ENCODE results near the gene PDSS2. TPM values are rescaled to one million over a fixed set of nuclear protein-coding genes. Genes with fewer than 3 reads are reported as not detected.

PDSS2 gene
- total RNA-seq, 1 donor from 2014 or later, result 19.7 TPM

GRCh38 chr6:107331409-107332386, 127.7 kb downstream of the PDSS2 start:
- Histone ChIP-seq H3K27me3 (ENCODE audit: low read depth) (no peaks in the 10 kb centered on the region), H3K4me1 (no peaks in the 10 kb centered on the region), H3K36me3 (no peaks in the 10 kb centered on the region), H3K4me3 (no peak overlapping the region), H3K9me3 (replicated peaks) (no peaks in the 10 kb centered on the region), H3K27ac (replicated peaks) (no peak overlapping the region)
- intact Hi-C loops (cut with micrococcal nuclease), result no loop called here
- no peak for DNase-seq
- TF ChIP-seq CTCF (IDR thresholded peaks at IDR 0.05; ENCODE audit: borderline replicate concordance), result no peak

GRCh38 chr6:107330168-107330567, 129.2 kb downstream of the PDSS2 start:
- no peaks in the 10 kb centered on the region for H3K27me3 ChIP-seq (ENCODE audit: low read depth)
- intact Hi-C loops (cut with micrococcal nuclease), result no loop called here
- no peak for TF ChIP-seq CTCF (IDR thresholded peaks at IDR 0.05; ENCODE audit: borderline replicate concordance)
- no peaks in the 10 kb centered on the region for H3K36me3 ChIP-seq
- H3K9me3 ChIP-seq (replicated peaks), result no peaks in the 10 kb centered on the region
- no peak overlapping the region for H3K27ac ChIP-seq (replicated peaks)
- no peak overlapping the region for H3K4me3 ChIP-seq
- DNase-seq, result no peak
- H3K4me1 ChIP-seq, result no peaks in the 10 kb centered on the region

GRCh38 chr6:107329063-107329860, 130.1 kb downstream of the PDSS2 start:
- H3K27ac ChIP-seq (replicated peaks), result no peak overlapping the region
- intact Hi-C loops (cut with micrococcal nuclease), result no loop called here
- no peaks in the 10 kb centered on the region for H3K9me3 ChIP-seq (replicated peaks)
- TF ChIP-seq CTCF (IDR thresholded peaks at IDR 0.05; ENCODE audit: borderline replicate concordance), result no peak
- DNase-seq, result no peak
- H3K4me1 ChIP-seq, result no peaks in the 10 kb centered on the region
- H3K27me3 ChIP-seq (ENCODE audit: low read depth), result no peaks in the 10 kb centered on the region
- H3K36me3 ChIP-seq, result no peaks in the 10 kb centered on the region
- H3K4me3 ChIP-seq, result no peak overlapping the region

GRCh38 chr6:107328081-107328480, 131.3 kb downstream of the PDSS2 start:
- DNase-seq, result no peak
- Histone ChIP-seq H3K4me1 (no peaks in the 10 kb centered on the region), H3K27ac (replicated peaks) (no peak overlapping the region), H3K27me3 (ENCODE audit: low read depth) (no peaks in the 10 kb centered on the region), H3K36me3 (no peaks in the 10 kb centered on the region), H3K9me3 (replicated peaks) (no peaks in the 10 kb centered on the region), H3K4me3 (no peak overlapping the region)
- intact Hi-C loops (cut with micrococcal nuclease), result no loop called here
- no peak for TF ChIP-seq CTCF (IDR thresholded peaks at IDR 0.05; ENCODE audit: borderline replicate concordance)

GRCh38 chr6:107323133-107323785, 136.1 kb downstream of the PDSS2 start:
- Histone ChIP-seq H3K27ac (replicated peaks) (no peak overlapping the region), H3K27me3 (ENCODE audit: low read depth) (no peaks in the 10 kb centered on the region), H3K9me3 (replicated peaks) (no peaks in the 10 kb centered on the region), H3K4me1 (no peaks in the 10 kb centered on the region), H3K36me3 (no peaks in the 10 kb centered on the region), H3K4me3 (no peak overlapping the region)
- no peak for TF ChIP-seq CTCF (IDR thresholded peaks at IDR 0.05; ENCODE audit: borderline replicate concordance)
- intact Hi-C loops (cut with micrococcal nuclease), result no loop called here
- DNase-seq, result no peak
